Hepatocyte (in vitro differentiated cells): Measurements from ENCODE around the gene BGN.

ENCODE experiments used
- EZH2 ChIP-seq: fragments of 200-600 bp; sonication (generic); IDR thresholded peaks from 2 replicates; pipeline ENCODE4 v1.6.1; 2016; ENCODE audit warnings: antibody characterized with exemption, mild to moderate bottlenecking, borderline replicate concordance
- TF ChIP-seq, protein P1 (sequence below): fragments of 200-600 bp; sonication (generic); IDR thresholded peaks from 2 replicates; pipeline ENCODE4 v1.5.1; 2016; ENCODE audit warnings: antibody characterized with exemption, mild to moderate bottlenecking; ENCODE audit not compliant: poor library complexity

DNA sequence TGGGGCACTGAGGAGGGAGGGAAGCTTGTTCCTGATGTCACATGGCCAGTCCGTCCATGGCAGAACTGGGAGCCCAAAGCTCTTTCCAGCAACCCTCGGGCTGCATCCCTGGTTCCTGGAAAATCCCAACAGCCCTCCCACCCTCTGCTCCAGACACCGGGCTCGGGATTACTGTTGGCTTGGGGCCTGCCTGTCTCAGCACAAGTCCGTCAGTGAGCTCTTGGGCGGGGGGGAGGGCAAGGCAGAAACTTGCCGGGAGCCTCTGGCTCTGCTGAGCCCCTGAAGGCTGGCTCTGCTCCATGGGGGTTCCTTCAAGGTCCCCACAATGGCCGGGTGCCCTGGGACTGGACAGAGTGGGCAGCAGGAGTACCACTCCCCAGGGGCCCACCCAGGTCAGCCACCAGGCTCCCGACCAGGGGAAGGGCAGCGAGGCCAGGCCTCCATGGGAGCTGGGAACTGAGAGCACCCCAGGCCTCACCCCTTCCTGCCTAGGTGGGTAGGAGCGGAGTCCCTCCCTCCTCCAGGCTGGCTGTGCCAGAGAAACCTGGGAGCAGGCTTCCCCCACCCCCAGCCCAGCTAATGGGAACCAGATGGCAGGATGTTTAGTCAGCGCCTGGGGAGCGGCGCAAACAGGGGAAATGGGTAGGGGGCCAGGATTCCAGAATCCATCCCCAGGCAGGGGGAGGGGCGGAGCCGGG lies 18.0 kb upstream of the BGN start:
- TF ChIP-seq, protein P1, sequence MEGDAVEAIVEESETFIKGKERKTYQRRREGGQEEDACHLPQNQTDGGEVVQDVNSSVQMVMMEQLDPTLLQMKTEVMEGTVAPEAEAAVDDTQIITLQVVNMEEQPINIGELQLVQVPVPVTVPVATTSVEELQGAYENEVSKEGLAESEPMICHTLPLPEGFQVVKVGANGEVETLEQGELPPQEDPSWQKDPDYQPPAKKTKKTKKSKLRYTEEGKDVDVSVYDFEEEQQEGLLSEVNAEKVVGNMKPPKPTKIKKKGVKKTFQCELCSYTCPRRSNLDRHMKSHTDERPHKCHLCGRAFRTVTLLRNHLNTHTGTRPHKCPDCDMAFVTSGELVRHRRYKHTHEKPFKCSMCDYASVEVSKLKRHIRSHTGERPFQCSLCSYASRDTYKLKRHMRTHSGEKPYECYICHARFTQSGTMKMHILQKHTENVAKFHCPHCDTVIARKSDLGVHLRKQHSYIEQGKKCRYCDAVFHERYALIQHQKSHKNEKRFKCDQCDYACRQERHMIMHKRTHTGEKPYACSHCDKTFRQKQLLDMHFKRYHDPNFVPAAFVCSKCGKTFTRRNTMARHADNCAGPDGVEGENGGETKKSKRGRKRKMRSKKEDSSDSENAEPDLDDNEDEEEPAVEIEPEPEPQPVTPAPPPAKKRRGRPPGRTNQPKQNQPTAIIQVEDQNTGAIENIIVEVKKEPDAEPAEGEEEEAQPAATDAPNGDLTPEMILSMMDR = no peak
- no peak for TF ChIP-seq EZH2
